Right lobe of liver (tissue), 4 donors: Measurements from ENCODE around the gene ZNF714.

ENCODE experiments used
- POLR2A ChIP-seq: fragments of 450-650 bp; IDR thresholded peaks from one replicate; pipeline ENCODE4 v1.6.1; 2017; ENCODE audit warnings: antibody characterized with exemption, mild to moderate bottlenecking
- TF ChIP-seq, protein P1 (sequence below), 4 donors: fragments of 200-600 bp in 3 of 4; fragments of 450-650 bp in 1 of 4; IDR thresholded peaks; one replicate each; pipeline versions ENCODE4 v1.5.1 to v1.8.0; 2016 to 2022; ENCODE audit warnings: antibody characterized with exemption in 4 of 4, mild to moderate bottlenecking in 2 of 4
- donor health status: DM: no; HTN: no; CAD: no.
- donor health status: DM: no; HTN: no; CAD: no.
- donor health status: DM: no; HTN: yes; CAD: no.

GRCh38 chr19:21109116-21109515 lies 27.1 kb downstream of the ZNF714 start:
- TF ChIP-seq, protein P1, sequence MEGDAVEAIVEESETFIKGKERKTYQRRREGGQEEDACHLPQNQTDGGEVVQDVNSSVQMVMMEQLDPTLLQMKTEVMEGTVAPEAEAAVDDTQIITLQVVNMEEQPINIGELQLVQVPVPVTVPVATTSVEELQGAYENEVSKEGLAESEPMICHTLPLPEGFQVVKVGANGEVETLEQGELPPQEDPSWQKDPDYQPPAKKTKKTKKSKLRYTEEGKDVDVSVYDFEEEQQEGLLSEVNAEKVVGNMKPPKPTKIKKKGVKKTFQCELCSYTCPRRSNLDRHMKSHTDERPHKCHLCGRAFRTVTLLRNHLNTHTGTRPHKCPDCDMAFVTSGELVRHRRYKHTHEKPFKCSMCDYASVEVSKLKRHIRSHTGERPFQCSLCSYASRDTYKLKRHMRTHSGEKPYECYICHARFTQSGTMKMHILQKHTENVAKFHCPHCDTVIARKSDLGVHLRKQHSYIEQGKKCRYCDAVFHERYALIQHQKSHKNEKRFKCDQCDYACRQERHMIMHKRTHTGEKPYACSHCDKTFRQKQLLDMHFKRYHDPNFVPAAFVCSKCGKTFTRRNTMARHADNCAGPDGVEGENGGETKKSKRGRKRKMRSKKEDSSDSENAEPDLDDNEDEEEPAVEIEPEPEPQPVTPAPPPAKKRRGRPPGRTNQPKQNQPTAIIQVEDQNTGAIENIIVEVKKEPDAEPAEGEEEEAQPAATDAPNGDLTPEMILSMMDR (IDR thresholded peaks at IDR 0.05), result no peak
- no peak for TF ChIP-seq POLR2A
